SK-N-SH treated with all-trans-retinoic acid at 6 μM for 48 hours (cell line): ENCODE measurements around the gene CCM2L.

Source experiments
- ATAC-seq: fragments of 200-7000 bp; cut with Tn5 transposase; 3 replicates; pipeline ENCODE4 v1.9.1; 2020; ENCODE audit warnings: mild to moderate bottlenecking, moderate library complexity
- BACH2 ChIP-seq: fragments of 250-450 bp; sonication (Bioruptor Pico); IDR thresholded peaks from 2 replicates; pipeline ENCODE4 v1.9.0; 2021; ENCODE audit warnings: mild to moderate bottlenecking, borderline replicate concordance
- CREB5 ChIP-seq: fragments of 250-450 bp; sonication (Bioruptor Pico); IDR thresholded peaks from 2 replicates; pipeline ENCODE4 v1.5.1; 2020; ENCODE audit warnings: low read depth, mild to moderate bottlenecking, moderate library complexity
- CSDC2 ChIP-seq: fragments of 250-450 bp; sonication (Bioruptor Pico); IDR thresholded peaks from 2 replicates; pipeline ENCODE4 v1.5.0; 2020; ENCODE audit warnings: mild to moderate bottlenecking, moderate library complexity
- GLIS3 ChIP-seq: fragments of 250-450 bp; sonication (Bioruptor Pico); IDR thresholded peaks from 2 replicates; pipeline ENCODE4 v1.5.0; 2020; ENCODE audit warnings: mild to moderate bottlenecking, moderate library complexity
- ISL1 ChIP-seq: fragments of 250-450 bp; sonication (Bioruptor Pico); IDR thresholded peaks from 2 replicates; pipeline ENCODE4 v2.1.2; 2022; ENCODE audit warnings: mild to moderate bottlenecking, moderate library complexity
- OSR1 ChIP-seq: fragments of 250-450 bp; sonication (Bioruptor Pico); IDR thresholded peaks from 2 replicates; pipeline ENCODE4 v1.8.0; 2022; ENCODE audit warnings: moderate library complexity, mild to moderate bottlenecking, inconsistent platforms
- POU6F1 ChIP-seq: fragments of 250-450 bp; sonication (Bioruptor Pico); IDR thresholded peaks from 2 replicates; pipeline ENCODE4 v1.8.0; 2021; ENCODE audit warnings: low read depth, mild to moderate bottlenecking, moderate library complexity, borderline replicate concordance
- PPARA ChIP-seq: fragments of 250-450 bp; sonication (Bioruptor Pico); IDR thresholded peaks from 2 replicates; pipeline ENCODE4 v1.5.0; 2020; ENCODE audit warnings: mild to moderate bottlenecking, borderline replicate concordance
- RARB ChIP-seq: fragments of 250-450 bp; sonication (Bioruptor Pico); IDR thresholded peaks from 2 replicates; pipeline ENCODE4 v1.8.0; 2021; ENCODE audit warnings: mild to moderate bottlenecking, moderate library complexity
- TCF4 ChIP-seq: fragments of 250-450 bp; sonication (Bioruptor Pico); IDR thresholded peaks from 2 replicates; pipeline ENCODE4 v1.8.0; 2021; ENCODE audit warnings: mild to moderate bottlenecking, moderate library complexity, borderline replicate concordance
- TOX ChIP-seq: fragments of 250-450 bp; sonication (Bioruptor Pico); IDR thresholded peaks from 2 replicates; pipeline ENCODE4 v1.8.0; 2021; ENCODE audit warnings: mild to moderate bottlenecking, moderate library complexity, borderline replicate concordance
- ZC3H10 ChIP-seq: fragments of 250-450 bp; sonication (Bioruptor Pico); IDR thresholded peaks from 2 replicates; pipeline ENCODE4 v1.5.1; 2021; ENCODE audit warnings: mild to moderate bottlenecking, moderate library complexity
- ZFP3 ChIP-seq: fragments of 250-450 bp; sonication (Bioruptor Pico); IDR thresholded peaks from 2 replicates; pipeline ENCODE4 v1.5.0; 2020; ENCODE audit warnings: mild to moderate bottlenecking, moderate library complexity
- ZFP30 ChIP-seq: fragments of 450-650 bp; formaldehyde crosslinking; IDR thresholded peaks from 2 replicates; pipeline ENCODE4 v1.5.0; 2022; ENCODE audit warnings: mild to moderate bottlenecking, moderate library complexity
- ZNF565 ChIP-seq: fragments of 450-650 bp; formaldehyde crosslinking; conservative IDR thresholded peaks from 2 replicates; pipeline ENCODE4 v1.5.0; 2020; ENCODE audit warnings: low read depth, mild to moderate bottlenecking, moderate library complexity
- ZNF70 ChIP-seq: fragments of 450-650 bp; formaldehyde crosslinking; IDR thresholded peaks from 2 replicates; pipeline ENCODE4 v1.5.0; 2020; ENCODE audit warnings: mild to moderate bottlenecking, moderate library complexity
- ZNF8 ChIP-seq: fragments of 450-650 bp; formaldehyde crosslinking; IDR thresholded peaks from 2 replicates; pipeline ENCODE4 v1.5.0; 2020; ENCODE audit warnings: mild to moderate bottlenecking, moderate library complexity
- TF ChIP-seq, protein P1 (sequence below): fragments of 250-450 bp; sonication (Bioruptor Pico); IDR thresholded peaks from 2 replicates; pipeline ENCODE4 v1.8.0; 2020; ENCODE audit warnings: mild to moderate bottlenecking, moderate library complexity, borderline replicate concordance
- TF ChIP-seq, protein P2 (sequence below): fragments of 250-450 bp; sonication (Bioruptor Pico); IDR thresholded peaks from 2 replicates; pipeline ENCODE4 v1.5.0; 2020; ENCODE audit warnings: mild to moderate bottlenecking, moderate library complexity
- TF ChIP-seq, protein P3 (sequence below): fragments of 250-450 bp; sonication (Bioruptor Pico); IDR thresholded peaks from 2 replicates; pipeline ENCODE4 v1.5.1; 2021; ENCODE audit warnings: mild to moderate bottlenecking, moderate library complexity

Gene CCM2L

GRCh38 chr20:32013326-32013725 lies 3.1 kb downstream of the CCM2L start:
- TF ChIP-seq ISL1 (CRISPR knock-in tag): no peak
- TF ChIP-seq, protein P1, sequence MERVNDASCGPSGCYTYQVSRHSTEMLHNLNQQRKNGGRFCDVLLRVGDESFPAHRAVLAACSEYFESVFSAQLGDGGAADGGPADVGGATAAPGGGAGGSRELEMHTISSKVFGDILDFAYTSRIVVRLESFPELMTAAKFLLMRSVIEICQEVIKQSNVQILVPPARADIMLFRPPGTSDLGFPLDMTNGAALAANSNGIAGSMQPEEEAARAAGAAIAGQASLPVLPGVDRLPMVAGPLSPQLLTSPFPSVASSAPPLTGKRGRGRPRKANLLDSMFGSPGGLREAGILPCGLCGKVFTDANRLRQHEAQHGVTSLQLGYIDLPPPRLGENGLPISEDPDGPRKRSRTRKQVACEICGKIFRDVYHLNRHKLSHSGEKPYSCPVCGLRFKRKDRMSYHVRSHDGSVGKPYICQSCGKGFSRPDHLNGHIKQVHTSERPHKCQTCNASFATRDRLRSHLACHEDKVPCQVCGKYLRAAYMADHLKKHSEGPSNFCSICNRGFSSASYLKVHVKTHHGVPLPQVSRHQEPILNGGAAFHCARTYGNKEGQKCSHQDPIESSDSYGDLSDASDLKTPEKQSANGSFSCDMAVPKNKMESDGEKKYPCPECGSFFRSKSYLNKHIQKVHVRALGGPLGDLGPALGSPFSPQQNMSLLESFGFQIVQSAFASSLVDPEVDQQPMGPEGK: no peak
- ATAC-seq: no peak

DNA sequence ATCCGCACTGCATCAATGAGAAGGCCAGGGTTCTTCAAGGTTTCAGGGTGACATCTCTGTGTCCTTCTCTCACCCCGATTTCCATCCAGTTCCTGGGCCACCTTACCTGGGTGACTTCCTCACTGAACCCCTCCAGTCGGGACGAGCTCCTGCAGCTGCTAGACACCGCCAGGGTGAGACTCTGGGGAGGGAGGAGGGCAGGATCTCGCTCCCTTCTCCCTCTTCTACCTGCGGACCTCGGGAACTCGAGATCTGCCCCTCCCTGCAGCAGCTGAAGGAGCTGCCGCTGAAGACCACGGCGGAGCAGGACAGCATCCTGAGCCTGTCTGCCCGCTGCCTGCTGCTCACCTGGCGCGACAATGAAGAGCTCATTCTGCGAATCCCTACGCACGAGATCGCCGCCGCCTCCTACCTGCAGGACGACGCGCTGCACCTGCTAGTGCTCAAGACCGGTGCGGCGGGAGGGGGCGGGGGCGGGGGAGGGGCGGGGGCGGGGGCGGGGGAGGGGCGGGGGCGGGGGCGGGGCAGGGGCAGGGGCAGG lies 7.5 kb downstream of the CCM2L start:
- ATAC-seq: no peak; the same call in 2 of the 3 replicates
- TF ChIP-seq TOX (CRISPR knock-in tag) (no peak), GLIS3 (no peak), ZNF70 (CRISPR knock-in tag) (no peak), POU6F1 (no peak), TCF4 (CRISPR knock-in tag) (no peak), BACH2 (CRISPR knock-in tag) (no peak), RARB (CRISPR knock-in tag) (no peak), ZNF8 (CRISPR knock-in tag) (no peak), PPARA (no peak), ISL1 (CRISPR knock-in tag) (no peak), ZNF565 (CRISPR knock-in tag) (no peak)
- TF ChIP-seq, protein P2, sequence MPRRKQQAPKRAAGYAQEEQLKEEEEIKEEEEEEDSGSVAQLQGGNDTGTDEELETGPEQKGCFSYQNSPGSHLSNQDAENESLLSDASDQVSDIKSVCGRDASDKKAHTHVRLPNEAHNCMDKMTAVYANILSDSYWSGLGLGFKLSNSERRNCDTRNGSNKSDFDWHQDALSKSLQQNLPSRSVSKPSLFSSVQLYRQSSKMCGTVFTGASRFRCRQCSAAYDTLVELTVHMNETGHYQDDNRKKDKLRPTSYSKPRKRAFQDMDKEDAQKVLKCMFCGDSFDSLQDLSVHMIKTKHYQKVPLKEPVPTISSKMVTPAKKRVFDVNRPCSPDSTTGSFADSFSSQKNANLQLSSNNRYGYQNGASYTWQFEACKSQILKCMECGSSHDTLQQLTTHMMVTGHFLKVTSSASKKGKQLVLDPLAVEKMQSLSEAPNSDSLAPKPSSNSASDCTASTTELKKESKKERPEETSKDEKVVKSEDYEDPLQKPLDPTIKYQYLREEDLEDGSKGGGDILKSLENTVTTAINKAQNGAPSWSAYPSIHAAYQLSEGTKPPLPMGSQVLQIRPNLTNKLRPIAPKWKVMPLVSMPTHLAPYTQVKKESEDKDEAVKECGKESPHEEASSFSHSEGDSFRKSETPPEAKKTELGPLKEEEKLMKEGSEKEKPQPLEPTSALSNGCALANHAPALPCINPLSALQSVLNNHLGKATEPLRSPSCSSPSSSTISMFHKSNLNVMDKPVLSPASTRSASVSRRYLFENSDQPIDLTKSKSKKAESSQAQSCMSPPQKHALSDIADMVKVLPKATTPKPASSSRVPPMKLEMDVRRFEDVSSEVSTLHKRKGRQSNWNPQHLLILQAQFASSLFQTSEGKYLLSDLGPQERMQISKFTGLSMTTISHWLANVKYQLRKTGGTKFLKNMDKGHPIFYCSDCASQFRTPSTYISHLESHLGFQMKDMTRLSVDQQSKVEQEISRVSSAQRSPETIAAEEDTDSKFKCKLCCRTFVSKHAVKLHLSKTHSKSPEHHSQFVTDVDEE (CRISPR knock-in tag): no peak
- TF ChIP-seq, protein P3, sequence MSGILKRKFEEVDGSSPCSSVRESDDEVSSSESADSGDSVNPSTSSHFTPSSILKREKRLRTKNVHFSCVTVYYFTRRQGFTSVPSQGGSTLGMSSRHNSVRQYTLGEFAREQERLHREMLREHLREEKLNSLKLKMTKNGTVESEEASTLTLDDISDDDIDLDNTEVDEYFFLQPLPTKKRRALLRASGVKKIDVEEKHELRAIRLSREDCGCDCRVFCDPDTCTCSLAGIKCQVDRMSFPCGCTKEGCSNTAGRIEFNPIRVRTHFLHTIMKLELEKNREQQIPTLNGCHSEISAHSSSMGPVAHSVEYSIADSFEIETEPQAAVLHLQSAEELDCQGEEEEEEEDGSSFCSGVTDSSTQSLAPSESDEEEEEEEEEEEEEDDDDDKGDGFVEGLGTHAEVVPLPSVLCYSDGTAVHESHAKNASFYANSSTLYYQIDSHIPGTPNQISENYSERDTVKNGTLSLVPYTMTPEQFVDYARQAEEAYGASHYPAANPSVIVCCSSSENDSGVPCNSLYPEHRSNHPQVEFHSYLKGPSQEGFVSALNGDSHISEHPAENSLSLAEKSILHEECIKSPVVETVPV: no peak

- ATAC-seq: peak; percentile 79
- TF ChIP-seq CREB5 (CRISPR knock-in tag) (no peak), CSDC2 (CRISPR knock-in tag) (no peak), ZC3H10 (CRISPR knock-in tag) (no peak), ZFP30 (no peak), TCF4 (CRISPR knock-in tag) (no peak), ZNF70 (CRISPR knock-in tag) (no peak), ZNF565 (CRISPR knock-in tag) (no peak), TOX (CRISPR knock-in tag) (no peak), ZFP3 (no peak), OSR1 (CRISPR knock-in tag) (no peak), RARB (CRISPR knock-in tag) (no peak)
- TF ChIP-seq, protein P2 (CRISPR knock-in tag): no peak
- TF ChIP-seq, protein P3: no peak
- TF ChIP-seq, protein P1: no peak
Observed at GRCh38 chr20:32018269-32019155, 8.3 kb downstream of the CCM2L start.
